GM13977 (cell line): ENCODE data around the gene DTWD1.
"Not testable (repeated sequence)": the region's sequence is repeated elsewhere in the genome, so short reads cannot be mapped to it uniquely, and the experiment has no call there.

Experiments
- DNase-seq: peaks from one replicate; pipeline ENCODE4 v3.0.0; 2012; ENCODE audit warnings: low spot score
- CTCF ChIP-seq: IDR thresholded peaks from 2 replicates; pipeline ENCODE4 v1.5.1; 2012; ENCODE audit warnings: mild to moderate bottlenecking, control low read depth; ENCODE audit not compliant: insufficient read depth; ENCODE audit errors: extremely low read depth, missing control alignments
- in situ Hi-C: fragments of 300-500 bp; cut with MboI; formaldehyde crosslinking; loops from one replicate; pipeline ENCODE4 v1.12.0; 2022; ENCODE audit warnings: low sequenced_read_pairs, low pct_unique_long_range_greater_than_20kb, mixed read lengths, inconsistent platforms; ENCODE audit not compliant: unreplicated experiment

Gene DTWD1

GRCh38 chr15:49610157-49610918 lies 10.5 kb upstream of the DTWD1 start:
- TF ChIP-seq CTCF, result no peak
- in situ Hi-C loops, result no loop called here
- DNase-seq, result no peak

- DNase-seq, in situ Hi-C loops: not testable (repeated sequence)
Observed at GRCh38 chr15:49612240-49612639, 8.6 kb upstream of the DTWD1 start.

- DNase-seq, result no peak
- no peak for TF ChIP-seq CTCF
- in situ Hi-C loops, result no loop called here
Observed at GRCh38 chr15:49619226-49619625, 1.6 kb upstream of the DTWD1 start.

- peak; percentile 10 for DNase-seq
- in situ Hi-C loops, result no loop called here
- TF ChIP-seq CTCF, result no peak
Observed at GRCh38 chr15:49620199-49620598, 649 bp upstream of the DTWD1 start.

GRCh38 chr15:49621401-49621811 lies 558 bp downstream of the DTWD1 start:
- no peak for DNase-seq
- in situ Hi-C loops, result no loop called here
- no peak for TF ChIP-seq CTCF

- no peak for TF ChIP-seq CTCF
- DNase-seq, result no peak
- in situ Hi-C loops, result no loop called here
Observed at GRCh38 chr15:49621887-49622286, 1.0 kb downstream of the DTWD1 start.

GRCh38 chr15:49622561-49622960 lies 1.7 kb downstream of the DTWD1 start:
- TF ChIP-seq CTCF, result no peak
- in situ Hi-C loops, result no loop called here
- no peak for DNase-seq
